ENCODE results near the gene SLC29A3.

SLC29A3 gene

GRCh38 chr10:71371750-71372166 lies 52.7 kb downstream of the SLC29A3 start:
- no peak for DNase-seq (ENCODE audit: low read depth, low spot score)
- H3K27ac ChIP-seq = no peak overlapping the region
- H3K9ac ChIP-seq (ENCODE audit: insufficient read length) = no peak overlapping the region
- no peak for TF ChIP-seq EZH2 (IDR thresholded peaks at IDR 0.05)
- TF ChIP-seq FOXP2 (optimal IDR thresholded peaks at IDR 0.05; ENCODE audit: control extremely low read depth, extremely low read length, insufficient read depth) = no peak
- TF ChIP-seq POLR2AphosphoS5 (IDR thresholded peaks at IDR 0.05; ENCODE audit: borderline replicate concordance, low read depth, low read length) = no peak
- no peak overlapping the region for H3K4me3 ChIP-seq
- no peaks in the 10 kb centered on the region for H3K36me3 ChIP-seq (ENCODE audit: insufficient read depth, low read length)
- H3K9me3 ChIP-seq (ENCODE audit: low read depth, low read length) = no peaks in the 10 kb centered on the region

- H3K4me3 ChIP-seq = no peak overlapping the region
- no peak for DNase-seq (ENCODE audit: low read depth, low spot score)
- no peak overlapping the region for H3K9ac ChIP-seq (ENCODE audit: insufficient read length)
- no peak for TF ChIP-seq EZH2 (IDR thresholded peaks at IDR 0.05)
- no peak for TF ChIP-seq FOXP2 (optimal IDR thresholded peaks at IDR 0.05; ENCODE audit: control extremely low read depth, extremely low read length, insufficient read depth)
- no peak for TF ChIP-seq POLR2AphosphoS5 (IDR thresholded peaks at IDR 0.05; ENCODE audit: borderline replicate concordance, low read depth, low read length)
- H3K27ac ChIP-seq = no peak overlapping the region
- H3K36me3 ChIP-seq (ENCODE audit: insufficient read depth, low read length) = no peaks in the 10 kb centered on the region
- H3K9me3 ChIP-seq (ENCODE audit: low read depth, low read length) = no peaks in the 10 kb centered on the region
Observed at GRCh38 chr10:71372882-71373495, 53.9 kb downstream of the SLC29A3 start.

GRCh38 chr10:71374481-71375233 lies 55.6 kb downstream of the SLC29A3 start:
- TF ChIP-seq EZH2 (IDR thresholded peaks at IDR 0.05) = no peak
- TF ChIP-seq FOXP2 (optimal IDR thresholded peaks at IDR 0.05; ENCODE audit: control extremely low read depth, extremely low read length, insufficient read depth) = no peak
- Histone ChIP-seq H3K9ac (ENCODE audit: insufficient read length) (no peak overlapping the region), H3K36me3 (ENCODE audit: insufficient read depth, low read length) (no peaks in the 10 kb centered on the region), H3K27ac (no peak overlapping the region), H3K9me3 (ENCODE audit: low read depth, low read length) (no peaks in the 10 kb centered on the region), H3K4me3 (no peak overlapping the region)
- DNase-seq (ENCODE audit: low read depth, low spot score) = no peak

DNA sequence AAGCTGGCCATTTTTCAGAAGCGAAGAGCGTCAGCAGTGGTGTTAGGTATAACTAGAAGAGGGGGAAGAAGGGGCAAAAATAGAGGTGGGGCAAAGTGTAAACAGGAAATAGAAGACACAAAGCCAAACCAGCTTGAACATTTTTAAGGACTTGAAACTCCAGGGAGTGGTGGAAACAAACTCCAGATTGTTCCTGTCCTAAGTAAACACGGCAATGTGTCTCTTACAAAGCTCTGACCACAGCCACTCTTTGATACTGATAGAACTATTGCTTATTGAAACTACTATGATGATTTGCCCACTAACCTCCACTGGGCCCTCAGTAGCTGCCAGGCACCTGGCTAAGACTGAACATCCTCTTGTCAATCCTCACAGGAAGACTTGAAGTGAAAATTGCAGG lies 56.9 kb downstream of the SLC29A3 start:
- Histone ChIP-seq H3K9me3 (ENCODE audit: low read depth, low read length) (no peaks in the 10 kb centered on the region), H3K27ac (no peak overlapping the region), H3K36me3 (ENCODE audit: insufficient read depth, low read length) (no peaks in the 10 kb centered on the region), H3K9ac (ENCODE audit: insufficient read length) (no peak overlapping the region), H3K4me3 (no peak overlapping the region)
- no peak for TF ChIP-seq POLR2AphosphoS5 (IDR thresholded peaks at IDR 0.05; ENCODE audit: borderline replicate concordance, low read depth, low read length)
- TF ChIP-seq FOXP2 (optimal IDR thresholded peaks at IDR 0.05; ENCODE audit: control extremely low read depth, extremely low read length, insufficient read depth) = no peak
- no peak for TF ChIP-seq EZH2 (IDR thresholded peaks at IDR 0.05)
- no peak for DNase-seq (ENCODE audit: low read depth, low spot score)

DNA sequence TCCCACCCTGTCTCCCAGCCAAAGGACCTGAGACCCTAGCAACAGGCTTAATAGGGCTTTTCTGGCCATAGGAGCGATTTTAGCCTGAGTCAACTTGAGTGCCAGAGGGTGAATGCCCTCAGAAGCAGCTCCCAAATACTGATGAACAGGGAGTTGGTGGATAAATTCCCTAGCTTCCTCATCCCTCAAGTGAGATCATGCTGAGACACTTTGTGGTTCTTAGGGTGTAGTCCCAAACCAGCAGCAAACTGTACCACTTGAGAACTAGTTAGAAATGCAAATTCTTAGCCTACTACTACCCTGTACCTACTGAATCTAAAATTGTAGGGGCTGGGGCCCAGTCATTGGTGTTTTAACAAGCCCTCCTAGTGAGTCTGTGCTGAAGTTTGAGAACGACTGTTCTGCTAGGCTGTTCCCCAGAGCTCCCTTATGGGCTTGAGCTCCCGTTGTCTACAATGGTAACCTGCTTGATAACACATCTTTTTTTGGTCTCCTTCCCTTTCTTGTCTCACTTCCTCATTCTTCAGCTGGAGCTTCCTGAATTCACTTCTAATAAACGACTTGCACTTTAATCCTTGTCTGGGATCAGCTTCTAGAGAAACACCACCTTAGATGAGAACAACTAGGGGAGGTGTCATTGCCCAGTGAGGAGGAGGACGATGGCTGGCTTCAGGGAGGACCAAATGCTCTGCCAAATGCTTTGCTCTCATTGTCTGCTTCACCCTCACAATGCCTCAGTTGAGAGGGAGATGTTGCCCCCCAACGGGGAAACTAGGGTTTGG lies 59.5 kb downstream of the SLC29A3 start:
- no peak for TF ChIP-seq FOXP2 (optimal IDR thresholded peaks at IDR 0.05; ENCODE audit: control extremely low read depth, extremely low read length, insufficient read depth)
- TF ChIP-seq EZH2 (IDR thresholded peaks at IDR 0.05) = no peak
- TF ChIP-seq POLR2AphosphoS5 (IDR thresholded peaks at IDR 0.05; ENCODE audit: borderline replicate concordance, low read depth, low read length) = no peak
- Histone ChIP-seq H3K27ac (no peak overlapping the region), H3K4me3 (no peak overlapping the region), H3K9ac (ENCODE audit: insufficient read length) (no peak overlapping the region), H3K36me3 (ENCODE audit: insufficient read depth, low read length) (no peaks in the 10 kb centered on the region), H3K9me3 (ENCODE audit: low read depth, low read length) (no peaks in the 10 kb centered on the region)
- DNase-seq (ENCODE audit: low read depth, low spot score) = no peak

DNA sequence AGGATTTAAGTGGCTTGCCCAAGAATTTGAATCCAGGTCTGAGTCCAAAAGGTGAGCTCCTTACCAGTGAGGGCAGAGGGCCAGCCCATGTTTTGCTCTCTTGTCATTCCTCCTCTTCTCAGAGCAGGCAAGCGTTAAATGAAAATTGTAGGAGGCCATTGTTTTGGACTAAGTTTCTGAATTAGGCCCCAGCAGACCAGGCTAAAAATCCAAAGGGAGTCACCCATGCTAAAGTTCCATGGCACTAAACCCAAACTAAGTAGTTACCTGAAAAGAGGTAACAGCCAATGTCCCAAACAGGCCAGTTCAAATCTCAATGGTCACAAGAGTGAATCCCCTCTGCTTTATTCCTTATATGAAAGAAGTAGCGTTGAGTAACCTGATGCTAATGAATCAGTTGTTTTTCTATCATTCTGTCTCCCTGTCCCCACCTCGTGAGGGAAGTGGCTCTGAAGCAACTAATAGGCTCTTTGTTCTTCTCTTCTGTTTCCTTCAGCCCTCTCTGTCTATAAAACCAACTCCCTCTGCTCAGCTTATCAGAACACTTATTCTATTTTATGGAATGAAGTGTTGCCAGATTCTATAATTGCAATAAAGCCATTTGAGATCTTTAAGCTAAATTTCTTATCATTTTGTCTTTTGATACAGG lies 60.2 kb downstream of the SLC29A3 start:
- no peak overlapping the region for H3K4me3 ChIP-seq
- no peak for DNase-seq (ENCODE audit: low read depth, low spot score)
- TF ChIP-seq POLR2AphosphoS5 (IDR thresholded peaks at IDR 0.05; ENCODE audit: borderline replicate concordance, low read depth, low read length) = no peak
- no peak for TF ChIP-seq EZH2 (IDR thresholded peaks at IDR 0.05)
- TF ChIP-seq FOXP2 (optimal IDR thresholded peaks at IDR 0.05; ENCODE audit: control extremely low read depth, extremely low read length, insufficient read depth) = no peak

DNA sequence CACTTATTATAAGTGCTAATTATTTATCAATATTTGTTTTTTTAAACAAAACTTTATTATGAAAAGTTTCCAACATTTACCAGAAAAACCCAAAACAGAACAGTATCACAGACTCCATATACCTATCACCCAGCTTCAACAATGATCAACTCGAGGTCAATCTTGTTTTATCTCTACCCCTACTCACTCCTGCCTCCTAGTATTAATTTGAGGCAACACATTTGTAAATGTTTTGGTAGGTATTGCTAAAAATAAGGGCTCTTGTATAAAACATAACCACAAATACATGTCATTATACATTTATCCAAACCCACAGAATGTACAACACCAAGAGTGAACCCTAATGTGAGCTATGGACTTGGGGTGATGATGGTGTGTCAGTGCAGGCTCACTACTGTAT lies 61.8 kb downstream of the SLC29A3 start:
- no peaks in the 10 kb centered on the region for H3K9me3 ChIP-seq (ENCODE audit: low read depth, low read length)
- H3K9ac ChIP-seq (ENCODE audit: insufficient read length) = no peak overlapping the region
- DNase-seq (ENCODE audit: low read depth, low spot score) = no peak
- H3K36me3 ChIP-seq (ENCODE audit: insufficient read depth, low read length) = no peaks in the 10 kb centered on the region
- H3K27ac ChIP-seq = no peak overlapping the region
- TF ChIP-seq FOXP2 (optimal IDR thresholded peaks at IDR 0.05; ENCODE audit: control extremely low read depth, extremely low read length, insufficient read depth) = no peak
- TF ChIP-seq POLR2AphosphoS5 (IDR thresholded peaks at IDR 0.05; ENCODE audit: borderline replicate concordance, low read depth, low read length) = no peak
- no peak for TF ChIP-seq EZH2 (IDR thresholded peaks at IDR 0.05)
- no peak overlapping the region for H3K4me3 ChIP-seq

More for the DNA sequence above, 60.2 kb downstream of the SLC29A3 start:
- Histone ChIP-seq H3K27ac (no peak overlapping the region), H3K9ac (ENCODE audit: insufficient read length) (no peak overlapping the region), H3K9me3 (ENCODE audit: low read depth, low read length) (no peaks in the 10 kb centered on the region), H3K36me3 (ENCODE audit: insufficient read depth, low read length) (no peaks in the 10 kb centered on the region)

DNA sequence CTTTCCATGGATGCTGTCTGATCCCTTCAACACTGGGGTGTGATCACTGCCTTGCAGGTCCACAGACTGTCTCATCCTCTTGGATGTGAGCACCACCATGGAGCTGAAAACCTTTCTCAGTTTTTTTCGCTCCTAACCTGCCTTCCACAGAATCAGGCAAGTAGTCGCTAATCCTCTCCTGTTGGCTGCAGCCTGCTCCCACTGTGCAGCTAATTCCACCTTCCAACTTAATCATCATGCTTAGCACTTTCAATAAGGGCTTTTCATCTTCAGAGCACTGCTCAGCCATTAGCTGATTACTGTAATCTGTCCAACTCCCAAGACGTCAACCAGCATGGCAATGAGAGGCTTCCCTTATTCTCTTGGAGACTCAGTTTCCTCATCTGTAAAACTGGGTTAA lies 62.6 kb downstream of the SLC29A3 start:
- Histone ChIP-seq H3K9me3 (ENCODE audit: low read depth, low read length) (no peaks in the 10 kb centered on the region), H3K36me3 (ENCODE audit: insufficient read depth, low read length) (no peaks in the 10 kb centered on the region), H3K27ac (no peak overlapping the region), H3K4me3 (no peak overlapping the region), H3K9ac (ENCODE audit: insufficient read length) (no peak overlapping the region)
- TF ChIP-seq FOXP2 (optimal IDR thresholded peaks at IDR 0.05; ENCODE audit: control extremely low read depth, extremely low read length, insufficient read depth) (no peak), POLR2AphosphoS5 (IDR thresholded peaks at IDR 0.05; ENCODE audit: borderline replicate concordance, low read depth, low read length) (no peak), EZH2 (IDR thresholded peaks at IDR 0.05) (no peak)
- DNase-seq (ENCODE audit: low read depth, low spot score) = no peak

Measured in SK-N-MC (cell line).